Measurements from ENCODE around the gene TMEM178A. TPM values are rescaled to one million over a fixed set of nuclear protein-coding genes. Genes with fewer than 3 reads are reported as not detected.
"Not testable (repeated sequence)": the region's sequence is repeated elsewhere in the genome, so short reads cannot be mapped to it uniquely, and the experiment has no call there.

Gene TMEM178A
- polyA plus RNA-seq, 1 donor from 2014 or later = 31.8 TPM

GRCh38 chr2:39625193-39625926 is 40.4 kb upstream of the TMEM178A start:
- Histone ChIP-seq H3K4me2 (ENCODE audit: low read length) (no peak overlapping the region), H3K9me3 (ENCODE audit: low read length) (no peaks in the 10 kb centered on the region), H3K79me2 (replicated peaks; ENCODE audit: insufficient read depth, low read length) (no peaks in the 10 kb centered on the region), H3K36me3 (ENCODE audit: insufficient read depth, low read length) (no peaks in the 10 kb centered on the region), H3K27me3 (ENCODE audit: insufficient read depth, low read depth, low read length) (no peaks in the 10 kb centered on the region), H3F3A (ENCODE audit: insufficient read depth, low read length, poor library complexity, severe bottlenecking) (no peaks in the 10 kb centered on the region), H3K9me2 (ENCODE audit: insufficient read depth, low read length) (no peaks in the 10 kb centered on the region), H4K20me1 (ENCODE audit: insufficient read depth) (no peaks in the 10 kb centered on the region), H2AFZ (ENCODE audit: low read depth, low read length) (no peak overlapping the region), H3K9ac (ENCODE audit: low read length) (no peak overlapping the region), H3K27ac (ENCODE audit: low read length) (no peak overlapping the region), H3K4me3 (ENCODE audit: low read length) (no peak overlapping the region)
- no peak for TF ChIP-seq POLR2AphosphoS5 (IDR thresholded peaks at IDR 0.05)
- TF ChIP-seq CTCF (IDR thresholded peaks at IDR 0.05; ENCODE audit: poor library complexity, severe bottlenecking) = no peak
- TF ChIP-seq SMC3 (conservative IDR thresholded peaks at IDR 0.05; ENCODE audit: poor library complexity) = no peak
- TF ChIP-seq REST (IDR thresholded peaks at IDR 0.05; ENCODE audit: borderline replicate concordance) = no peak

- Histone ChIP-seq H3K4me3 (ENCODE audit: low read length) (no peak overlapping the region), H3K9me3 (ENCODE audit: low read length) (no peaks in the 10 kb centered on the region), H3K9ac (ENCODE audit: low read length) (no peak overlapping the region), H3F3A (ENCODE audit: insufficient read depth, low read length, poor library complexity, severe bottlenecking) (no peaks in the 10 kb centered on the region), H3K79me2 (replicated peaks; ENCODE audit: insufficient read depth, low read length) (no peaks in the 10 kb centered on the region), H4K20me1 (ENCODE audit: insufficient read depth) (no peaks in the 10 kb centered on the region), H2AFZ (ENCODE audit: low read depth, low read length) (no peak overlapping the region), H3K4me2 (ENCODE audit: low read length) (no peak overlapping the region), H3K27me3 (ENCODE audit: insufficient read depth, low read depth, low read length) (no peaks in the 10 kb centered on the region), H3K9me2 (ENCODE audit: insufficient read depth, low read length) (no peaks in the 10 kb centered on the region), H3K36me3 (ENCODE audit: insufficient read depth, low read length) (no peaks in the 10 kb centered on the region), H3K27ac (ENCODE audit: low read length) (no peak overlapping the region)
- no peak for TF ChIP-seq TAF1 (IDR thresholded peaks at IDR 0.05; ENCODE audit: low read depth)
- TF ChIP-seq MXI1 (conservative IDR thresholded peaks at IDR 0.05; ENCODE audit: poor library complexity, severe bottlenecking) = no peak
- TF ChIP-seq POLR2AphosphoS5 (IDR thresholded peaks at IDR 0.05) = no peak
- no peak for TF ChIP-seq RAD21 (conservative IDR thresholded peaks at IDR 0.05)
- TF ChIP-seq EP300 (conservative IDR thresholded peaks at IDR 0.05; ENCODE audit: poor library complexity, severe bottlenecking) = no peak
- TF ChIP-seq SMC3 (conservative IDR thresholded peaks at IDR 0.05; ENCODE audit: poor library complexity) = no peak
- TF ChIP-seq CTCF (IDR thresholded peaks at IDR 0.05; ENCODE audit: poor library complexity, severe bottlenecking) = no peak
- TF ChIP-seq REST (IDR thresholded peaks at IDR 0.05; ENCODE audit: borderline replicate concordance) = no peak
- TF ChIP-seq EZH2 (IDR thresholded peaks at IDR 0.05; ENCODE audit: borderline replicate concordance, insufficient read depth, low read length, poor library complexity, severe bottlenecking) = no peak
Measured at GRCh38 chr2:39625927-39626270, 39.8 kb upstream of the TMEM178A start.

GRCh38 chr2:39628346-39628745 is 37.4 kb upstream of the TMEM178A start:
- H3K9me2 ChIP-seq (ENCODE audit: insufficient read depth, low read length); H3K27ac ChIP-seq (ENCODE audit: low read length); H3K36me3 ChIP-seq (ENCODE audit: insufficient read depth, low read length); H3K4me3 ChIP-seq (ENCODE audit: low read length); H2AFZ ChIP-seq (ENCODE audit: low read depth, low read length); H3K9ac ChIP-seq (ENCODE audit: low read length); H3K9me3 ChIP-seq (ENCODE audit: low read length); H4K20me1 ChIP-seq (ENCODE audit: insufficient read depth); H3K79me2 ChIP-seq (replicated peaks; ENCODE audit: insufficient read depth, low read length); H3K27me3 ChIP-seq (ENCODE audit: insufficient read depth, low read depth, low read length); H3F3A ChIP-seq (ENCODE audit: insufficient read depth, low read length, poor library complexity, severe bottlenecking); H3K4me2 ChIP-seq (ENCODE audit: low read length): not testable (repeated sequence)
